SK-N-MC (cell line): ENCODE results near the gene SCN1B.
"Not testable (repeated sequence)": the region's sequence is repeated elsewhere in the genome, so short reads cannot be mapped to it uniquely, and the experiment has no call there.

Experiments
- DNase-seq: peaks from one replicate; pipeline ENCODE4 v3.0.0-alpha.2; 2011; ENCODE audit warnings: low read depth, low spot score
- H3K27ac ChIP-seq: fragments of 200-600 bp; sonication (generic); 2 replicates; pipeline ENCODE4 v1.5.1; 2016; ENCODE audit warnings: mixed run types
- H3K36me3 ChIP-seq: fragments of 200-600 bp; sonication (generic); 2 replicates; pipeline ENCODE4 v1.6.1; 2017; ENCODE audit warnings: antibody characterized with exemption, low read length, mixed read lengths; ENCODE audit not compliant: insufficient read depth
- H3K4me3 ChIP-seq: fragments of 200-600 bp; sonication (generic); 2 replicates; pipeline ENCODE4 v1.5.1; 2016
- H3K9ac ChIP-seq: fragments of 200-600 bp; sonication (generic); 2 replicates; pipeline ENCODE4 v1.8.0; 2017; ENCODE audit warnings: mixed run types, mixed read lengths; ENCODE audit not compliant: insufficient read length
- H3K9me3 ChIP-seq: fragments of 200-600 bp; sonication (generic); 2 replicates; pipeline ENCODE4 v1.6.1; 2017; ENCODE audit warnings: low read depth, mild to moderate bottlenecking, antibody characterized with exemption, low read length, moderate library complexity, mixed read lengths
- EZH2 ChIP-seq: fragments of 200-600 bp; sonication (generic); IDR thresholded peaks from one replicate; pipeline ENCODE4 v1.6.1; 2017; ENCODE audit warnings: antibody characterized with exemption
- FOXP2 ChIP-seq: optimal IDR thresholded peaks from 2 replicates; pipeline ENCODE3; 2011; ENCODE audit warnings: mild to moderate bottlenecking, moderate library complexity; ENCODE audit not compliant: insufficient read depth; ENCODE audit errors: extremely low read length, control extremely low read depth
- POLR2AphosphoS5 ChIP-seq: IDR thresholded peaks from 2 replicates; pipeline ENCODE4 v1.6.1; 2012; ENCODE audit warnings: mild to moderate bottlenecking, low read depth, low read length, borderline replicate concordance

SCN1B gene

GRCh38 chr19:35021596-35021995, 8.7 kb upstream of the SCN1B start:
- no peak overlapping the region for H3K4me3 ChIP-seq
- no peak overlapping the region for H3K27ac ChIP-seq
- no peak for DNase-seq
- peaks cover 48% of the 10 kb centered on the region; the same call in 1 of the 2 replicates for H3K36me3 ChIP-seq
- H3K9me3 ChIP-seq, result no peaks in the 10 kb centered on the region
- TF ChIP-seq FOXP2 (no peak), EZH2 (no peak), POLR2AphosphoS5 (no peak)
- no peak overlapping the region for H3K9ac ChIP-seq

DNA sequence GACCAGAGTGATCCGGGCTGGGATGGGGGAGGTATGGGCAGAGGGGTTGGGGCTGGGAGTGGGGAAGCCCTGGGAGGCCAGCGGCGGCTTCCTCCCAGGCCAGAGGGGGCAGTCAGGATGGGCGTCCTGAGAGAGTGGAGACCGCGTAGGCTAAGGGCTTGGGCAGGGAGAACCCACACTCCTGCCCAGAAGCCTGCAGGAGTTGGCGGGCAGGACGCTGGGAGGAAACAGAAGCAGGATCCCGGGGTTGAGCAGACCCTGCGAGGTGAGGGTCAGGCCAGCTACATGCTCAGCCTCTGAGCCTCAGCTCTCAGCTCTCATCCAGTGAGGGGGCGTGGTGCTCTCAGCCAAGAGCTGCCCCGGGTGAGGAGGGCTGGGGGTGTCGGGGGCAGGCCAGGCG, 7.8 kb upstream of the SCN1B start:
- TF ChIP-seq EZH2 (no peak), POLR2AphosphoS5 (no peak), FOXP2 (no peak)
- H3K4me3 ChIP-seq, result no peak overlapping the region
- peaks cover 47% of the 10 kb centered on the region; the same call in 1 of the 2 replicates for H3K36me3 ChIP-seq
- no peaks in the 10 kb centered on the region for H3K9me3 ChIP-seq
- H3K27ac ChIP-seq, result no peak overlapping the region
- no peak for DNase-seq
- H3K9ac ChIP-seq, result no peak overlapping the region

- no peaks in the 10 kb centered on the region for H3K9me3 ChIP-seq
- H3K4me3 ChIP-seq, result no peak overlapping the region
- H3K9ac ChIP-seq, result no peak overlapping the region
- H3K36me3 ChIP-seq, result peaks cover 43% of the 10 kb centered on the region; the same call in 1 of the 2 replicates
- H3K27ac ChIP-seq, result no peak overlapping the region
- TF ChIP-seq EZH2, result no peak
- TF ChIP-seq FOXP2, result no peak
- TF ChIP-seq POLR2AphosphoS5, result no peak
- DNase-seq, result no peak
Observed at GRCh38 chr19:35023428-35023827, 6.8 kb upstream of the SCN1B start.

- H3K4me3 ChIP-seq, result no peak overlapping the region
- H3K36me3 ChIP-seq, result peaks cover 37% of the 10 kb centered on the region; the same call in 1 of the 2 replicates
- no peaks in the 10 kb centered on the region for H3K9me3 ChIP-seq
- TF ChIP-seq EZH2 (no peak), FOXP2 (no peak), POLR2AphosphoS5 (no peak)
- no peak for DNase-seq
- no peak overlapping the region for H3K27ac ChIP-seq
- no peak overlapping the region for H3K9ac ChIP-seq
Observed at GRCh38 chr19:35024095-35024494, 6.2 kb upstream of the SCN1B start.

- Histone ChIP-seq H3K9me3 (no peaks in the 10 kb centered on the region), H3K27ac (no peak overlapping the region), H3K4me3 (no peak overlapping the region), H3K36me3 (peaks cover 24% of the 10 kb centered on the region; the same call in 1 of the 2 replicates), H3K9ac (no peak overlapping the region)
- TF ChIP-seq EZH2 (no peak), FOXP2 (no peak), POLR2AphosphoS5 (no peak)
- no peak for DNase-seq
Observed at GRCh38 chr19:35025969-35026368, 4.3 kb upstream of the SCN1B start.

- H3K9me3 ChIP-seq, result no peaks in the 10 kb centered on the region
- peaks cover 22% of the 10 kb centered on the region; the same call in 1 of the 2 replicates for H3K36me3 ChIP-seq
- H3K4me3 ChIP-seq, result no peak overlapping the region
- H3K27ac ChIP-seq, result no peak overlapping the region
- TF ChIP-seq POLR2AphosphoS5, result no peak
- TF ChIP-seq EZH2, result no peak
- no peak for TF ChIP-seq FOXP2
- H3K9ac ChIP-seq, result no peak overlapping the region
- DNase-seq, result no peak
Observed at GRCh38 chr19:35026418-35026817, 3.9 kb upstream of the SCN1B start.

- Histone ChIP-seq H3K9me3 (no peaks in the 10 kb centered on the region), H3K27ac (no peak overlapping the region), H3K36me3 (peaks cover 20% of the 10 kb centered on the region; the same call in 1 of the 2 replicates), H3K9ac (no peak overlapping the region), H3K4me3 (no peak overlapping the region)
- DNase-seq, result no peak
- no peak for TF ChIP-seq FOXP2
- TF ChIP-seq POLR2AphosphoS5, result no peak
- no peak for TF ChIP-seq EZH2
Observed at GRCh38 chr19:35027009-35027408, 3.3 kb upstream of the SCN1B start.

DNA sequence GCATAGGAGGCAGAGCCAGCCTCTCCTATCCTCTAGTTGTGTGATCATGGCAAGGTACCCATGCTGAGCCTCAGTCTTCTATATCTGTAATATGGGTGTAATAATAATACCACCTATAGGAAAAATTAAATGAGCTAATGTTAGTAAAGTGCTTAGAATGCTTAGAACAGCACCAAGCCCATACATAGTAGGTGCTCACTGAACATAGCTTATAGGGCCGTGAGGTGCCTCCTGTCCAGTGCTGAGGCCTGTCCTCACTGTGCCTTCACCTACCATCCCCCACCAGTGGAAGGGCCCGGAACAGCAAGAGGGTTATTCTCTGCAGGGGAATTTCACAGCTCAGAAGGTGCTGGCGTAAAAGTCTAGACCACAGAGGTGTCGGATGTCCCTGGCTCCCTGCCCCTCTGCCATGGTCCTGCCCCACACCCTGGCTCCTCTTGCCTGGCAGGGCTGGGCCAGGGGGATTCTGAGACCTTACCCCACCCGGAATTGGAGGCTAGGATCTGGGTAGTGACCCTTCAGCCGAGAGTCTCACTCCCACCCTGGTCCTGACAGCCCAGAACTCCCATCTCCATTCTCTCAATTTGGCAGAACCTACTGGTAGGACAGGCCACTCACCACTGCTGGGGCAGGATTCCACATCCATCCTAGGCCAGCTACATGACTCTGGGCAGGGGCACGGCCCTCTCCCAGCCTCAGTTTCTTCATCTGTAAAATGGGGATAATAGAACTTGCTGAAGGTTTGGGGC, 2.2 kb upstream of the SCN1B start:
- Histone ChIP-seq H3K27ac (no peak overlapping the region), H3K36me3 (peaks cover 18% of the 10 kb centered on the region; the same call in 1 of the 2 replicates), H3K9me3 (no peaks in the 10 kb centered on the region), H3K9ac (no peak overlapping the region), H3K4me3 (no peak overlapping the region)
- DNase-seq, result no peak
- TF ChIP-seq EZH2, result no peak
- TF ChIP-seq POLR2AphosphoS5, result no peak; the same call in 1 of the 2 replicates
- no peak for TF ChIP-seq FOXP2

DNA sequence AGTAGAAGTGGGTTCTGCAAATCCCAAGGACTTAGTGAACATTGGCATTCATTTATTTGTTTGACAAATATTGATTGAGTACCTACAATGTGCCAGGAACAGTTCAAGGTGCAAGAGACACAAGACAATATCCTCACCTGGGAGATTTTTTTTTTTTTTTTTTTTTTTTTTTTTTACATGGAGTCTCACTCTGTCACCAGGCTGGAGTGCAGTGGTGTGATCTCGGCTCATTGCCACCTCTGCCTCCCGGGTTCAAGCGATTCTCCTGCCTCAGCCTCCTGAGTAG, 1.7 kb upstream of the SCN1B start:
- not testable (repeated sequence) for H3K9me3 ChIP-seq, DNase-seq, H3K4me3 ChIP-seq, H3K9ac ChIP-seq, H3K27ac ChIP-seq
- H3K36me3 ChIP-seq, result peaks cover 14% of the 10 kb centered on the region; the same call in 1 of the 2 replicates

DNA sequence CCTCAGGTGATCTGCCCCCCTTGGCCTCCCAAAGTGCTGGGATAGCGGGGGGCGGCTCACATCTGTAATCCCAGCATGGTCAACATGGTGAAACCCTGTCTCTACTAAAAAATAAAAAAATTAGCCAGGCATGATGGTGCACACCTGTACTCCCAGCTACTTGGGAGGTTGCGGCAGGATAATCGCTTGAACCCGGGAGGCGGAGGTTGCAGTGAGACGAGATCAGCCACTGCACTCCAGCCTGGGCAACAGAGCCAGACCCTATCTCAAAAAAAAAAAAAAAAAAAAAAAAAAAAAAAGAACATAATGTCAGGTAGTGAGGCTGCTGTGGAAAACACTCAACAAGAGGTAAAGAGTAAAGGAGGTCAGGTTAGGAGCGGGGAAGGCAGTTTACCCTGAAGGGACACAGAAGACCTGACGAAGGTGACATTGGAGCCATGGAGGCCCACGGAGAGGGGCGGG, 964 bp upstream of the SCN1B start:
- not testable (repeated sequence) for H3K36me3 ChIP-seq, DNase-seq, H3K4me3 ChIP-seq, H3K9ac ChIP-seq, H3K9me3 ChIP-seq, H3K27ac ChIP-seq
